CD14-positive monocyte (primary cell): Measurements from ENCODE around the gene R3HDM1. TPM values are rescaled to one million over a fixed set of nuclear protein-coding genes. Genes with fewer than 3 reads are reported as not detected.

ENCODE experiments used
- DNase-seq, 3 donors: peaks; one replicate each; pipeline ENCODE4 v3.0.0-alpha.2; 2011 to 2022
- H2AFZ ChIP-seq: 2 replicates; pipeline ENCODE4 v1.6.0; 2012; ENCODE audit warnings: mild to moderate bottlenecking, low read depth, low read length, inconsistent platforms; ENCODE audit not compliant: insufficient read depth, poor library complexity, severe bottlenecking
- H3K27ac ChIP-seq, 2 donors: 1 replicate in 1 of 2; 2 replicates in 1 of 2; pipeline ENCODE4 v1.5.1; 2012 to 2013; ENCODE audit warnings: low read length in 2 of 2, control low read depth in 1 of 2, inconsistent platforms in 1 of 2, low read depth in 1 of 2, mild to moderate bottlenecking in 1 of 2
- H3K27me3 ChIP-seq, 2 donors: one replicate each; pipeline versions ENCODE4 v1.6.0 to v1.6.1; 2011 to 2013; ENCODE audit warnings: low read length in 2 of 2; ENCODE audit not compliant: control insufficient read depth in 2 of 2, insufficient read depth in 2 of 2
- H3K36me3 ChIP-seq, 2 donors: replicated peaks in 1 of 2; 1 replicate in 1 of 2; 2 replicates in 1 of 2; pipeline versions ENCODE4 v1.5.1 to v1.6.1; 2012 to 2013; ENCODE audit warnings: low read length in 2 of 2, control low read depth in 1 of 2, inconsistent platforms in 1 of 2, mild to moderate bottlenecking in 1 of 2; ENCODE audit not compliant: insufficient read depth in 2 of 2, control insufficient read depth in 1 of 2
- H3K4me1 ChIP-seq, 2 donors: 1 replicate in 1 of 2; 2 replicates in 1 of 2; pipeline versions ENCODE4 v1.5.1 to v1.6.1; 2012 to 2013; ENCODE audit warnings: low read length in 2 of 2, control low read depth in 1 of 2, inconsistent platforms in 1 of 2, mild to moderate bottlenecking in 1 of 2, moderate library complexity in 1 of 2; ENCODE audit not compliant: insufficient read depth in 2 of 2, control insufficient read depth in 1 of 2
- H3K4me2 ChIP-seq: replicated peaks from 2 replicates; pipeline ENCODE3; 2012; ENCODE audit warnings: low read length, moderate library complexity, mild to moderate bottlenecking; ENCODE audit not compliant: poor library complexity, severe bottlenecking; ENCODE audit errors: extremely low read depth
- H3K4me3 ChIP-seq, 3 experiments: fragments of 200-600 bp in 1 of 3; sonication (generic) in 1 of 3; replicated peaks in 1 of 3; 1 replicate in 2 of 3; 2 replicates in 1 of 3; pipeline ENCODE4 v1.5.1; 2011 to 2013; ENCODE audit warnings: low read length in 3 of 3, mild to moderate bottlenecking in 3 of 3, control low read depth in 2 of 3, low read depth in 2 of 3, inconsistent platforms in 1 of 3, moderate library complexity in 1 of 3
- H3K79me2 ChIP-seq: 2 replicates; pipeline ENCODE4 v1.6.0; 2012; ENCODE audit warnings: mild to moderate bottlenecking, control low read depth, inconsistent platforms, low read length, moderate library complexity; ENCODE audit not compliant: insufficient read depth
- H3K9ac ChIP-seq: 2 replicates; pipeline ENCODE4 v1.6.0; 2017; ENCODE audit warnings: low read length, mild to moderate bottlenecking; ENCODE audit not compliant: insufficient read depth, poor library complexity, severe bottlenecking
- H3K9me3 ChIP-seq, 2 donors: replicated peaks in 1 of 2; 1 replicate in 1 of 2; 2 replicates in 1 of 2; pipeline versions ENCODE4 v1.5.1 to v1.6.1; 2012 to 2013; ENCODE audit warnings: low read length in 2 of 2, control low read depth in 1 of 2; ENCODE audit not compliant: control insufficient read depth in 1 of 2, insufficient read depth in 1 of 2
- H4K20me1 ChIP-seq: 2 replicates; pipeline ENCODE4 v1.6.0; 2012; ENCODE audit warnings: mild to moderate bottlenecking, low read length, control low read depth, moderate library complexity; ENCODE audit not compliant: insufficient read depth
- H3K27ac Mint-ChIP-seq, 7 donors: one replicate each; pipeline ENCODE4 v1.8.0; 2020; ENCODE audit warnings: mild to moderate bottlenecking in 7 of 7, mixed read lengths in 7 of 7, moderate library complexity in 6 of 7, inconsistent platforms in 2 of 7
- H3K27me3 Mint-ChIP-seq, 3 donors: one replicate each; pipeline ENCODE4 v1.8.0; 2021 to 2022; ENCODE audit warnings: low read depth in 3 of 3, mild to moderate bottlenecking in 3 of 3, mixed read lengths in 3 of 3, moderate library complexity in 3 of 3, inconsistent platforms in 1 of 3
- H3K36me3 Mint-ChIP-seq, 2 donors: one replicate each; pipeline ENCODE4 v1.8.0; 2020; ENCODE audit warnings: mixed read lengths in 2 of 2, inconsistent platforms in 1 of 2, mild to moderate bottlenecking in 1 of 2
- H3K4me1 Mint-ChIP-seq: one replicate; pipeline ENCODE4 v1.8.0; 2020; ENCODE audit warnings: mild to moderate bottlenecking, mixed read lengths
- H3K4me3 Mint-ChIP-seq, 2 donors: one replicate each; pipeline ENCODE4 v1.8.0; 2020; ENCODE audit warnings: mild to moderate bottlenecking in 2 of 2, mixed read lengths in 2 of 2, moderate library complexity in 1 of 2
- H3K9me3 Mint-ChIP-seq, 7 donors: one replicate each; pipeline ENCODE4 v1.8.0; 2020 to 2022; ENCODE audit warnings: mixed read lengths in 7 of 7, mild to moderate bottlenecking in 6 of 7, moderate library complexity in 6 of 7, inconsistent platforms in 2 of 7
- WGBS: methylation state at CpG from one replicate; pipeline ENCODE4 v1.1.5; 2013; ENCODE audit warnings: missing lambda C conversion rate; ENCODE audit not compliant: insufficient coverage; 5-methylcytosine and 5-hydroxymethylcytosine counted together
- intact Hi-C, 2 donors: fragments of 100-400 bp; cut with micrococcal nuclease; formaldehyde crosslinking; loops; one replicate each; pipeline versions ENCODE4 v1.15.0 to v1.15.1; 2023
- polyA plus RNA-seq, 3 donors: library from polyadenylated mRNA; depleted of rRNA in 1 of 3; unstranded in 2 of 3; stranded (reverse) in 1 of 3; fragments of 300-500 nt in 2 of 3; fragments of >200 nt in 1 of 3; fragmentation: Illumina TruSeq in 2 of 3; gene quantifications; 1 replicate in 2 of 3; 2 replicates in 1 of 3; pipeline ENCODE4 v1.2.3, GENCODE V29; 2012 to 2021
- TF ChIP-seq, protein P1 (sequence below): fragments of 200-600 bp; IDR thresholded peaks from one replicate; pipeline ENCODE4 v1.8.0; 2022; ENCODE audit warnings: antibody characterized with exemption, mild to moderate bottlenecking

Gene R3HDM1
- polyA plus RNA-seq, 3 donors, result 5.4 to 24.5 (median 13.1) TPM

- Mint-ChIP-seq H3K4me3 (no peak overlapping the region), H3K27ac (no peak overlapping the region), H3K36me3 (peaks cover 70 to 97% of the 10 kb centered on the region in 2 donors), H3K4me1 (no peaks in the 10 kb centered on the region), H3K9me3 (no peaks in the 10 kb centered on the region), H3K27me3 (no peaks in the 10 kb centered on the region)
- TF ChIP-seq, protein P1, sequence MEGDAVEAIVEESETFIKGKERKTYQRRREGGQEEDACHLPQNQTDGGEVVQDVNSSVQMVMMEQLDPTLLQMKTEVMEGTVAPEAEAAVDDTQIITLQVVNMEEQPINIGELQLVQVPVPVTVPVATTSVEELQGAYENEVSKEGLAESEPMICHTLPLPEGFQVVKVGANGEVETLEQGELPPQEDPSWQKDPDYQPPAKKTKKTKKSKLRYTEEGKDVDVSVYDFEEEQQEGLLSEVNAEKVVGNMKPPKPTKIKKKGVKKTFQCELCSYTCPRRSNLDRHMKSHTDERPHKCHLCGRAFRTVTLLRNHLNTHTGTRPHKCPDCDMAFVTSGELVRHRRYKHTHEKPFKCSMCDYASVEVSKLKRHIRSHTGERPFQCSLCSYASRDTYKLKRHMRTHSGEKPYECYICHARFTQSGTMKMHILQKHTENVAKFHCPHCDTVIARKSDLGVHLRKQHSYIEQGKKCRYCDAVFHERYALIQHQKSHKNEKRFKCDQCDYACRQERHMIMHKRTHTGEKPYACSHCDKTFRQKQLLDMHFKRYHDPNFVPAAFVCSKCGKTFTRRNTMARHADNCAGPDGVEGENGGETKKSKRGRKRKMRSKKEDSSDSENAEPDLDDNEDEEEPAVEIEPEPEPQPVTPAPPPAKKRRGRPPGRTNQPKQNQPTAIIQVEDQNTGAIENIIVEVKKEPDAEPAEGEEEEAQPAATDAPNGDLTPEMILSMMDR, result no peak
- H3K9me3 ChIP-seq, result no peaks in the 10 kb centered on the region
- no peaks in the 10 kb centered on the region for H3K27me3 ChIP-seq
- peaks cover 7% of the 10 kb centered on the region for H4K20me1 ChIP-seq
- peaks cover 86 to 98% of the 10 kb centered on the region in 2 donors for H3K36me3 ChIP-seq
- intact Hi-C loops, result no loop called here
- no peak overlapping the region for H3K4me3 ChIP-seq
- peaks cover 5% of the 10 kb centered on the region for H3K79me2 ChIP-seq
- WGBS, result no CpG with 5 or more reads among the region's 1 CpG
- H3K27ac ChIP-seq, result no peak overlapping the region
- DNase-seq, result no peak
- H2AFZ ChIP-seq, result no peak overlapping the region
- no peak overlapping the region for H3K4me2 ChIP-seq
- H3K4me1 ChIP-seq, result no peaks in the 10 kb centered on the region
- no peak overlapping the region for H3K9ac ChIP-seq
Observed at GRCh38 chr2:135762530-135762929, 231.2 kb downstream of the R3HDM1 start.

- H3K9me3 ChIP-seq, result no peaks in the 10 kb centered on the region
- WGBS, result 100% methylated on average over 7 of the region's 8 CpGs
- H3K27me3 Mint-ChIP-seq, result no peaks in the 10 kb centered on the region
- no peak overlapping the region for H3K4me3 Mint-ChIP-seq
- H3K4me3 ChIP-seq, result no peak overlapping the region
- DNase-seq, result no peak
- TF ChIP-seq, protein P1, result no peak
- no peaks in the 10 kb centered on the region for H3K79me2 ChIP-seq
- H3K36me3 Mint-ChIP-seq, result peaks cover 76 to 93% of the 10 kb centered on the region in 2 donors
- H3K4me1 Mint-ChIP-seq, result peaks cover 2% of the 10 kb centered on the region
- H3K27ac ChIP-seq, result peak overlapping the region in 1 of 2 donors; percentile 5
- H3K27ac Mint-ChIP-seq, result peak overlapping the region in 1 of 7 donors; percentile 66
- no peak overlapping the region for H3K4me2 ChIP-seq
- H3K36me3 ChIP-seq, result peaks cover 81 to 97% of the 10 kb centered on the region in 2 donors
- H3K4me1 ChIP-seq, result no peaks in the 10 kb centered on the region
- peaks cover 8% of the 10 kb centered on the region for H4K20me1 ChIP-seq
- intact Hi-C loops, result no loop called here
- no peaks in the 10 kb centered on the region for H3K27me3 ChIP-seq
- H2AFZ ChIP-seq, result no peak overlapping the region
- H3K9ac ChIP-seq, result no peak overlapping the region
- peaks cover 0 to 8% (median 0%) of the 10 kb centered on the region in 7 donors for H3K9me3 Mint-ChIP-seq
Observed at GRCh38 chr2:135768863-135769262, 237.6 kb downstream of the R3HDM1 start.
